ENCODE data around the gene SLC2A9.

Gene SLC2A9

GRCh38 chr4:10020871-10021652, at the start of gene SLC2A9:
TSS of gene SLC2A9 (minus strand) at chr4:10021497. CDS start at chr4:10021429, 68 bp downstream.
- DNase-seq (ENCODE audit: low spot score) = no peak

DNA sequence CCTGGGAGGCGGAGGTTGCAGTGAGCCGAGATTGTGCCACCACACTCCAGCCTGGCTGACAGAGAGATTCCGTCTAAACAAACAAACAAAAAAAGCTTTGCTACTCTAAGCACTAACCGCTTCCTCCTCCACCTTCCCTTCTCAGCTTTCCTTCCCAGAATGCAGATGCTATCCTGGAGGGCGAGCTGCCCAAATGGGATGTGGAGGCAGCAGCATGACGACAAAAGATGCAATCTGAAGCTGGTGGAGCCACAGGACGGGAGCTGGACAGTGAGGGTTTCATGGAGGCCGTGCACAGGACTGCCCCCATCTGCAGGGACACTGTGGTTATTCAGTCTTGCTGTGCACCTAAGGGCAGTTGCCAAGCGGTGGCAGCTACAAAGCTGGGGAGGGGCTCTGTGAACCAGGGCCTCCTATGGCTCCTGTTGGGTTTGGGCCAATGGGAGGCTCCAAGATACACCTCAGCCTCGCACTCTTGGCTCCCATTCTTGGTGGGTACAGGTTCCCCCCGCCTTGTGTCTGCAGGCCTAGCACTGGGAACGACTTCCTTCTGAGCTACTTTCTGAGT, 47.9 kb upstream of the SLC2A9 start:
- no peak for DNase-seq (ENCODE audit: low spot score)

DNA sequence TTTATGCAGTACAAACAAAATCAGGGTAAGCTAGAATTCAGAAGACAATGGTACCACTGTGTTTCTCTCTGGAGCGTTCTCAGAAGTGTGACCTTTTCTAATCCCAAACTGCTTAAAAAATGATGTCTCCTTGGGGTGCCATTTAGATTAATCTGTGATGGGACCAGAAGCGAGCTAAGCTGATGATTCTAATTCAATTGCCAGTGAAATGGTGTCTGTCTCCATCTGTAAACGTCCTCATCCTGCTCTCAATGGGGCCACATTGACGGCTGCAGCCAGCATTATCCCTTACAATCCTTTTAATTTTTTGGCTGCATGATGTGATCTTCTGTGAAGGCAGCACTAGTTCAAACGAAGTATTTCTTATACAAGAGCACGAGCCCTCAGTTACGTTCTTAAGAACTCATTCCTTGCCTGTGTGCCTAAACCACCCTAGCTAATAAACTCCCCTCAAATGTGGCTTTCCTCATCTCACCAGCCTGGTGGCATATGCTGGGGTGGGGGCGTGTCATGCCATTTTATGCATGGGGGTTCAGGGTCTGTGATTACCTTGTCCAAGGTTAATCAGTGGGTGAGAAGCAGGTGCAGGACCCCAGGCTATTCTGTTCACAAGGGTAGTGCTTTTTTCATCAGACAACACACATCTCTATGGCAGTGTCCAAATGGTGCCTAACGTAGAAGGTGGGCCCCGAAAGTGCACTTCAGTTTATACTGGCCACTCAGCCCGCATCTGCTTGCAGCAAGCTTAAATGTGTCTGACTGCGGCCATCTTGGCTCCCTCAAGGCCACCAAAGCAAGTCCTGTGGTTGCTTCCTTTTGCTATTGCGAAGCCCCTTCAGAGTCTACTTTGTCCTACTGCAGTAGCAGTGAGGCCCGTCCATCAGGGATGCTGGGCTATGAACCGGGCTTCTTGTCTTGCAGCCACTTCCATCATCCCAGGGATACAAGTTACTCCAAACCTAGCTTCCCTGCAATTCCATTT, 45.7 kb upstream of the SLC2A9 start:
- no peak for DNase-seq (ENCODE audit: low spot score)

DNA sequence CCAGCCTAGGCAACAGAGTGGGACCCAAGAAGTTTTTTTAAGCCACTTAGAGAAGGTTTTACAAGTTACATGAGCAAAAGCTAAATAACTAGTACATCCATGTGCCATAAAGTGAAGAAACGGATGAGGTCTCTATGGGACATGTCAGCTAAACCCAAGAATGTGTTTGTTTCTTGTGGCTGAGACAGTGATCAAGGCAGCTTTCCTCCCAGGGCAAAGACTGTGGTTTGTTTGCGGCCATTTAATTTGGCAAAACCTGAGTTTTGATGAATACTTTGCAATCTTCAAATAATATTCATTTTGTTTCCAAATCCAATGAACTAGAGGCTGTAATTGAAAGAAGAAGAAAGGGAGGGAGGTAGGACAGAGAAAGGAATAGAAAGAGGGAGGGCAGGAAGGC, 44.9 kb upstream of the SLC2A9 start:
- no peak for DNase-seq (ENCODE audit: low spot score)

DNA sequence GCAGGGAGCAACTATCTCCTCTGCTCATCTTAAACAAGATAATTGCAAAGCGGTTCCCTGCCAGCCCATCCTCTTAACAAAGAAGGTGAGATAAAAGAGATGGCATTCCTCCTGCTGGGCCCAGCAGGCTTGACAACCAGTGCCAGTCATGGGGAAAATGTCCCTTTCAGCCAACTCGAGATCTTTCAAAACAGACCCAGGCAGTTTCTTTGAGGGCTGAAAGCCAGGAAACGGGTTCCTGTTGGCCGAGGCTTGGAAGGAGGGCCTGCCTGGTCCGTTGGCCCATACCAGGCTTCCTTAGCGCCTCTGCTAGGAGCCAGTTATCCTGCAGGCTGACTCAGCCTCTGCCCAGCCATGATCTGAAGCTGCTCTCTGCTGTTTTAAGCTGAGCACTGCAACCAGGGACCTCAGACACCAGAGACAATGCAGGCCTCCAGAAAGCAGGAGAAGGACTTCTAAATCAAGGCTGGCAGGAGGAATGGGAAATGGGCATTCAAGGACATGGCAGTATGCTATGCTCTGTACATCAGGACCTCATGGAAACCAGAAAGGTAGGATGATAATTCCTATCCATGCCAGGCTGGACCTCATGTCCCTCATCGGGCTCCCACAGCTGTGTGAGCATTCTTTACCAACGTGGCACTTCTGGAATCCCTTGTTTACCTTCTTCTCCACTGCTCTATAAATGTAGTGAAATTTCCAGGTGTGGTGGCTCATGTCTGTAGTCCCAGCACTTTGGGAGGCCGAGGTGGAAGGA, 42.4 kb upstream of the SLC2A9 start:
- DNase-seq (ENCODE audit: low spot score) = no peak

GRCh38 chr4:10061650-10062415, 40.5 kb upstream of the SLC2A9 start:
- DNase-seq (ENCODE audit: low spot score) = no peak

DNA sequence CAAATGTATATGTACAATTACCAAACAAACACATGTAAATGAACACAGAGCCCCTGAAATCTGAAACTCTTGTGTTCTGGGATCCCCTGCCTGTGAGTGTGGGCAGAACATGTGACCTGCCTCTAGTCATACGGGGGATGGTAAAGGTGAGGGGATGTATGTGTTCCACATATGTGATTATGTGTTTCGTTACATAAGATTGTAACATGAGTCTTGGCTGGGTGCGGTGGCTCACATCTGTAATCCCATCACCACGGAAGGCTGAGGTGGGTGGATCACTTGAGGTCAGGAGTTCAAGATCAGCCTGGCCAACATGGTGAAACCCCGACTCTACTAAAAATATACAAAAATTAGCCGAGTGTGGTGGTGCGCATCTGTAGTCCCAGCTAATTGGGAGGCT, 37.1 kb upstream of the SLC2A9 start:
- DNase-seq (ENCODE audit: low spot score) = no peak

DNA sequence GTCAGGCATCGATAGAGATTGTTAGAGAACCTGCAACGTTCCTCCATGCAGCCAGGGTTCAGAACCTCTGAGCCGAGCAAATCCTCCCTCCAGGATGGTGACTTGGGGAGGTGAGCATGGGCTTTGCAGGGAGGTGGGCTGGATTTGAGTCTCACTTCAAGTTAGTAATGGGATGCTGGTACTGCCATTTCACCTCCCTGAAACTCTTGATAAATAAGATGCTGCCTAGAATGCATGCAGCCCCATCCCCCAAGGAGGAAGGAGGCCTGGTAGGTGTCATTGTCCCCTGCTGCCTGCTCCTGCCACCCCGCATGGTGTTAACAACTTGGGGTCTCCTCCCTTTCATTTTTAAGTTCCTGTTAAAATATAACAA, 35.7 kb upstream of the SLC2A9 start:
- DNase-seq (ENCODE audit: low spot score) = no peak

DNA sequence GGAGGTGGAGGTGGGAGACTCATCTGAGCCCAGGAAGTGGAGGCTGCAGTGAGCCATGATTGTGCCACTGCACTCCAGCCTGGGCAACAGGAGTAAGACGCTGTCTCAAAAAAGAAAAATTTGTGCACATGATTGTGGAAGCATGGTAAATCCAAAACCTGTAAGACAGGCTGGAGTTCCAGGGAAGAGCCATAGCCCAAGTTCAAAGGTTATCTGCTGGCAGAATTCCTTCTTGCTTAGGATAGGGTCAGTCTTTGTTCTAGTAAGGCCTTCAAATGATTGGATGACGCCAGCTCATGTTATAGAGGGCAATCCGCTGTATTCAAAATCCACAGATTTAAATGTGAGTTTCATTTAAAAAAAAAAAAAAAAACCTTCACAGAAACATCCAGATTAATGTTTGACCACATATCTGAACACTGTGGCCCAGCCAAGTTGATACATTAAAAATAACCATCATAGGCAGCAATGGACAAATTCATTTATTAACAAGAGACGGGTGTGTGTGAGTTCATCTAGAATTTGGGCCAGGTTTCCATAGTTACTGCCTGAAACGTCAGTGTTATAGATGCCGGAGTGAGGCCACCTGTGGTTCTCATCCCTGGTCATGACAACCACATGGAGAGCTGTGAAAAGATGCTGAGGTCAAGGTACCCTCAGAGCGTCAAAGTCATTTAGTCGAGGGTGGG, 35.2 kb upstream of the SLC2A9 start:
- DNase-seq (ENCODE audit: low spot score) = no peak

GRCh38 chr4:10055871-10056270, 34.6 kb upstream of the SLC2A9 start:
- DNase-seq (ENCODE audit: low spot score) = no peak

- DNase-seq (ENCODE audit: low spot score) = no peak
These were observed 33.3 kb upstream of the SLC2A9 start for GRCh38 chr4:10054571-10055041.

- DNase-seq (ENCODE audit: low spot score) = no peak
These were observed 32.5 kb upstream of the SLC2A9 start for GRCh38 chr4:10053635-10054453.

GRCh38 chr4:10051517-10052135, 30.3 kb upstream of the SLC2A9 start:
- DNase-seq (ENCODE audit: low spot score) = no peak

GRCh38 chr4:10050721-10051120, 29.4 kb upstream of the SLC2A9 start:
- no peak for DNase-seq (ENCODE audit: low spot score)

GRCh38 chr4:10050261-10050661, 29.0 kb upstream of the SLC2A9 start:
- DNase-seq (ENCODE audit: low spot score) = no peak

GRCh38 chr4:10048941-10049697, 27.8 kb upstream of the SLC2A9 start:
- DNase-seq (ENCODE audit: low spot score) = no peak

DNA sequence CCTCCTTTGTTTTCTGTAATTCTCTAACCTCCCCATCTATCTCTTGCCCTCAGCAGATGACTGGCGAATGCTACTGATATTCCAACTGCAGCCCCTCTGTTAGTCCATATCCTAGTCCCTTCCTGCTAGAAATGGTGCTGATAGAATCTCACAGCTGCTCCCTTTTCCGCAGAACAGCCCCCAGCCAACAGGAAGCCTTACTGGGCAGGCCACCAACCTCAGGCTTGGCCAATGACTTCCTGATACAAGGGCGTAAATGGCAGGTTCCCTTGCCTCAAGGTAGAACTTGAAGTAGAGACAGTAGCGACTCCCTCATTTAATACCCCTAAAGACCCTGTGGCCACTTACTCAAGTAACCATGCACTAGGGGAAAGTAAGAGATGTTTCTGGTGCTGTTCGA, 26.7 kb upstream of the SLC2A9 start:
- no peak for DNase-seq (ENCODE audit: low spot score)

DNA sequence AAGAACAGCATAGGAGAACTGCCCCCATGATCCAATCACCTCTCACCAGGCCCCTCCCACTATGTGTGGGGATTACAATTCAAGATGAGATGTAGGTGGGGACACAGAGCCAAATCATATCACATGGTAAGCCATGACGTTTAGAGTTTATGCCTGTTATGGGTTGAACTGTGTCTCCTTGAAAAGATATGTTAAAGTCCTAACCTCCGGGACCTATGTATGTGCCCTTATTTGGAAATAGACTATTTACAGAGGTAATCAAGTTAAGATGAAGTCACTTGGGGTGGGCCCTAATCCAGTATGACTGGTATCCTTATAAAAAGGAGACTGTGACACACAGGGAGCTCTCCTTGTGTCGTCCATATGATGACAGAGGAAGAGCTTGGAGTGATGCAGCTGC, 25.2 kb upstream of the SLC2A9 start:
- DNase-seq (ENCODE audit: low spot score) = no peak
